Kidney epithelial cell (primary cell): Measurements from ENCODE around the gene ZDHHC16. TPM values are rescaled to one million over a fixed set of nuclear protein-coding genes. Genes with fewer than 3 reads are reported as not detected.

Source experiments
- DNase-seq: peaks from one replicate; pipeline ENCODE4 v3.0.0-alpha.2; 2010; ENCODE audit warnings: low read depth
- H3K27me3 ChIP-seq: 2 replicates; pipeline ENCODE4 v1.6.0; 2011; ENCODE audit warnings: low read length; ENCODE audit not compliant: control insufficient read depth, insufficient read depth
- H3K36me3 ChIP-seq: 2 replicates; pipeline ENCODE4 v1.5.1; 2011; ENCODE audit warnings: low read length; ENCODE audit not compliant: control insufficient read depth, insufficient read depth
- H3K4me3 ChIP-seq: 2 replicates; pipeline ENCODE4 v1.5.1; 2011; ENCODE audit warnings: low read depth, mild to moderate bottlenecking, control low read depth, low read length
- CTCF ChIP-seq: IDR thresholded peaks from 2 replicates; pipeline ENCODE4 v1.5.1; 2011; ENCODE audit warnings: mild to moderate bottlenecking, moderate library complexity, low read length, control low read depth, inconsistent platforms; ENCODE audit not compliant: insufficient read depth, poor library complexity, severe bottlenecking
- total RNA-seq: library from RNA; depleted of rRNA; stranded (reverse); fragments of >200 nt; gene quantifications from 2 replicates; pipeline ENCODE4 v1.2.3, GENCODE V29; 2015

The ZDHHC16 gene
- total RNA-seq, 1 donor from 2014 or later: 42.4 TPM

DNA sequence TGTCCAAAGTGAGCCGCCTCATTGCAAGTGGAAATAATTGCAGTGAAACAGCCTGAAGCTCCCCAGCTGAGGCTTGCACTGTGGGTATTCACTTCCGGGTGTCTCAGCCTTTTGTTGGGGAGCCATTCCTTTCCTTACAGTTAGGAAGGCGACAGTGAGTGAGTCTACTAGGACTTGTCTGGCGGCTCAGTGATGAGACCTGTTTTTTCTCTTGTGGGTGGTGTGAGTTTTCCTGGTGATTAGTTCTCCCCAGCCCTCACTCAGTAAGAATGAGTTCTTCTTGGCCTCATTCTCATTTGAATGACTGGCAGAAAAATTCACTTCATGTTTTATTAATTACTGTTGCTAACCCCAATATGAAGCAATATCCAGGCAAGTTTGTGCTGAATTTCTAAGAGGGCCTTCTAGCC is 17.4 kb upstream of the ZDHHC16 start:
- H3K36me3 ChIP-seq: no peaks in the 10 kb centered on the region
- TF ChIP-seq CTCF: no peak
- DNase-seq: no peak
- peak overlapping the region; percentile 30 for H3K4me3 ChIP-seq
- H3K27me3 ChIP-seq: no peaks in the 10 kb centered on the region

DNA sequence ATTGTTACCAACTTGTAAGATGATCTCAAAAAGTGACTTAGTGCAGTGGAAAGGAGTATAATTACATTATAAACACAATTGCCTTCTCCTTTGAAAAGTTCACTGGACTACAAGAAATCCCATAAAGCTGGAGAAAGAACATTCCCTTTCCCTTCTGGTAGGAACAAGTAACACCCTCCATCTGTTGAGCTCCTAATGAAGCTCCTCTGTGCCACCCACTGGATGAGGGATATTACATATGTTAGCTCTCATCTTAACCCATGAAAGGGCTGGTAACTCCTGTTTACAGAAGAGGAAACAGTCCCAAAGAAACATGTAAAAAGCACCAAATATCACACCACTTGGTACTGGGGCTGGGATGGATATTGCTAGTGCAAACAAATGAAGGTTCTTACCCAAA is 11.9 kb upstream of the ZDHHC16 start:
- no peak for DNase-seq
- TF ChIP-seq CTCF: no peak
- H3K27me3 ChIP-seq: no peaks in the 10 kb centered on the region
- peaks cover 2% of the 10 kb centered on the region for H3K36me3 ChIP-seq
- no peak overlapping the region for H3K4me3 ChIP-seq

DNA sequence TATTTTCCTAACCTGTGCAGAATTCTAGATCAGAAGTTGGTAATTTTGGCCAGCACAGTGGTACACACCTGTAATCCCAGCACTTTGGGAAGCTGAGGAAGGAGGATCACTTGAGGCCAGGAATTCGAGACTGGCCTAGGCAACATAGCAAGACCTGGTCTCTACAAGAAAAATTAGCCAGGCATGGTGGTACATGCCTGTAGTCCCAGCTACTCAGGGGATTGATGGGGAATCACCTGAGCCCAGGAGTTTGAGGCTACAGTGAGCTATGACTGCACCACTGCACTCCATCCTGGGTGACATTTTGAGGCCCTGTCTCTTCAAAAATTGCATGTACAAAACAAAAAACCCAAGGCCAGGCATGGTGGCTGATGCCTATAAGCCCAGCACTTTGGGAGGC is 11.4 kb upstream of the ZDHHC16 start:
- peaks cover 2% of the 10 kb centered on the region for H3K36me3 ChIP-seq
- no peak overlapping the region for H3K4me3 ChIP-seq
- no peaks in the 10 kb centered on the region for H3K27me3 ChIP-seq
- DNase-seq: no peak
- TF ChIP-seq CTCF: no peak

- no peaks in the 10 kb centered on the region for H3K27me3 ChIP-seq
- no peak for TF ChIP-seq CTCF
- peaks cover 2% of the 10 kb centered on the region for H3K36me3 ChIP-seq
- no peak overlapping the region for H3K4me3 ChIP-seq
- no peak for DNase-seq
These were observed 10.8 kb upstream of the ZDHHC16 start for GRCh38 chr10:97435211-97435610.

DNA sequence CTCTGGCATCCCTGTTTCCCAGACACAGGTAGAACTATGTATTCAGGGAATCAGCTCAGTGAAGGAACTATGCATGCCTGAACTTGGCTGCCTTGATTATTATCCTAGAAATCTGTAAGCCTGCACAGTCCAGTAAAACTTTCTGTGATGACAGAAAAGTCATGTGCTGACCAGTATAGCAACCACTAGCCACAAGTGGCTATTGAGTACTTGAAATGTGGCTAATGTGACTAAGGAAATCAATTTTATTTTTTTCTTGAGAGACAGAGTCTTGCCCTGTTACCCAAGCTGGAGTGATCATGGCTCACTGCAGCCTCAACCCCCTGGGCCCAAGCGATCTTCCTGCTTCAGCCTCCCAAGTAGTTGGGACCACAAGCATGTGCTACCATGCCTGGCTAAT is 3.7 kb upstream of the ZDHHC16 start:
- TF ChIP-seq CTCF: no peak
- H3K27me3 ChIP-seq: no peaks in the 10 kb centered on the region
- H3K36me3 ChIP-seq: peaks cover 2% of the 10 kb centered on the region
- no peak overlapping the region for H3K4me3 ChIP-seq
- DNase-seq: no peak

DNA sequence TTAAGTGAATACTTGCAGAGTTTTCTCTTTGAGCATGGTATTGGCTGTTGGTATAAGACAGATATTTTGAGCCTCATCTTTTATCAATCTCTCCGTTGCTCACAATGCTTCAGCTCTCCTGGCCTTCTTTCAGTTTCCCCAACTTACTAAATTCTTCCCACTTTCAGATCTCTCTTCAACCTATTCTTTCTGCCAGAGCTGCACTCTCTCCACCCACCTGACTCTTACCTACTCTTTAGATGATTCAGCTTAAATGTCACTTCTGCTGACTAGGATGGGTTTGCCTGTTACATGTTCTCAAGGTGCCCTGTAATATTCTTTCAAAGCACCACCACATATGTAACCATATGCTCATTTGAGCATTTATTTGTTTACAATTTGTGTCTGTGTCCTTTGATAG is 1.8 kb upstream of the ZDHHC16 start:
- Histone ChIP-seq H3K36me3 (peaks cover 2% of the 10 kb centered on the region), H3K4me3 (no peak overlapping the region), H3K27me3 (no peaks in the 10 kb centered on the region)
- no peak for TF ChIP-seq CTCF
- DNase-seq: no peak
